ENCODE data around the gene PRR23C.

DNA sequence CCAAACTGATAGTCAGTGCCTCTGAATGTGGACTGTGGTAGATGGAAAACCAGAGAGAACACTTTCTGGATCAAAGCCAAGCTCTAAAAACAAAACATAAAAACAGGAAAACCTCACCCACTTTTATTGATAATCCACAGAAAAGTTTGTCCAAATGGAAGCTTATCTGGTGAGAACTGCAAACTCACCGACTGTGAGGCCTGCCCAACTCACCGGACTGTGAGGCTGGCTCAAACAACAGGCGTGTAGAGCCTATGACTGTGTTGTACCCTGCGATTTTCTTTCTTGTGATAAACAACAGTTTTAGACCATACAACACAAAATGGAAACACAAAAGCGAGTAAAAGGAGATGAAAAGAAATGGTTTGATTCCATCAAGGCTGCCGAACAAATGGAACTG is 7.2 kb downstream of the PRR23C start:
- TF ChIP-seq GATA2 (IDR thresholded peaks at IDR 0.05; ENCODE audit: low read depth, low read length) (no peak), GATA3 (IDR thresholded peaks at IDR 0.05; ENCODE audit: low read depth, low read length) (no peak)

Measured in SH-SY5Y (cell line).